Mesodermal cell (in vitro differentiated cells): ENCODE results near the gene FMN1.

Source experiments
- H3K27ac ChIP-seq: 2 replicates; pipeline ENCODE4 v1.7.0; 2013; ENCODE audit warnings: mild to moderate bottlenecking, low read depth, low read length, moderate library complexity; ENCODE audit not compliant: severe bottlenecking
- H3K36me3 ChIP-seq: 2 replicates; pipeline ENCODE4 v1.7.1; 2013; ENCODE audit warnings: mild to moderate bottlenecking, low read length, moderate library complexity; ENCODE audit not compliant: control insufficient read depth, insufficient read depth
- H3K4me1 ChIP-seq: one replicate; pipeline ENCODE4 v1.7.1; 2013; ENCODE audit warnings: mild to moderate bottlenecking, low read length; ENCODE audit not compliant: insufficient read depth, control insufficient read depth, poor library complexity, severe bottlenecking
- H3K4me3 ChIP-seq: 2 replicates; pipeline ENCODE4 v1.7.0; 2013; ENCODE audit warnings: low read length, control low read depth, mild to moderate bottlenecking; ENCODE audit not compliant: insufficient read depth, poor library complexity, severe bottlenecking; ENCODE audit errors: extremely low read depth
- H3K9me3 ChIP-seq: 2 replicates; pipeline ENCODE4 v1.7.1; 2013; ENCODE audit warnings: mild to moderate bottlenecking, low read length, moderate library complexity; ENCODE audit not compliant: control insufficient read depth
- WGBS, 2 experiments: methylation state at CpG; one replicate each; pipeline ENCODE4 v1.1.5; 2013; ENCODE audit warnings: missing lambda C conversion rate in 2 of 2; ENCODE audit not compliant: insufficient coverage in 2 of 2; 5-methylcytosine and 5-hydroxymethylcytosine counted together

Gene FMN1

GRCh38 chr15:32781781-32782180 lies 412.7 kb downstream of the FMN1 start:
- H3K9me3 ChIP-seq, result peaks cover 6% of the 10 kb centered on the region
- H3K27ac ChIP-seq, result no peak overlapping the region
- H3K36me3 ChIP-seq, result no peaks in the 10 kb centered on the region
- H3K4me1 ChIP-seq, result no peaks in the 10 kb centered on the region
- 29 to 39% methylated on average over 3 of the region's 3 CpGs for WGBS, 2 experiments
- no peak overlapping the region for H3K4me3 ChIP-seq

GRCh38 chr15:32778391-32779176 lies 415.9 kb downstream of the FMN1 start:
- 80% methylated on average over 2 of the region's 4 CpGs; no CpG with 5 or more reads in 1 of the 2 experiments for WGBS, 2 experiments
- no peaks in the 10 kb centered on the region for H3K36me3 ChIP-seq
- peaks cover 10% of the 10 kb centered on the region for H3K9me3 ChIP-seq
- no peak overlapping the region for H3K27ac ChIP-seq
- peaks cover 10% of the 10 kb centered on the region for H3K4me1 ChIP-seq
- no peak overlapping the region for H3K4me3 ChIP-seq

GRCh38 chr15:32775103-32775502 lies 419.4 kb downstream of the FMN1 start:
- H3K9me3 ChIP-seq, result peaks cover 10% of the 10 kb centered on the region
- 75 to 100% methylated on average over 2 of the region's 3 CpGs for WGBS, 2 experiments
- H3K4me1 ChIP-seq, result peaks cover 11% of the 10 kb centered on the region
- H3K4me3 ChIP-seq, result no peak overlapping the region
- no peaks in the 10 kb centered on the region for H3K36me3 ChIP-seq
- no peak overlapping the region for H3K27ac ChIP-seq

GRCh38 chr15:32774022-32774421 lies 420.5 kb downstream of the FMN1 start:
- no peak overlapping the region for H3K4me3 ChIP-seq
- WGBS, 2 experiments, result 63 to 82% methylated on average over 3 of the region's 4 CpGs
- no peak overlapping the region for H3K27ac ChIP-seq
- peaks cover 7% of the 10 kb centered on the region for H3K9me3 ChIP-seq
- H3K4me1 ChIP-seq, result peaks cover 11% of the 10 kb centered on the region
- no peaks in the 10 kb centered on the region for H3K36me3 ChIP-seq

- H3K9me3 ChIP-seq, result no peaks in the 10 kb centered on the region
- no peak overlapping the region for H3K27ac ChIP-seq
- no peak overlapping the region for H3K4me3 ChIP-seq
- H3K36me3 ChIP-seq, result no peaks in the 10 kb centered on the region
- no CpG with 5 or more reads among the region's 1 CpG for WGBS, 2 experiments
- H3K4me1 ChIP-seq, result no peaks in the 10 kb centered on the region
Measured at GRCh38 chr15:32767236-32767635, 427.3 kb downstream of the FMN1 start.

- no peaks in the 10 kb centered on the region for H3K9me3 ChIP-seq
- no peak overlapping the region for H3K27ac ChIP-seq
- no peak overlapping the region for H3K4me3 ChIP-seq
- 0 to 90% methylated on average over 1 to 2 of the region's 3 CpGs for WGBS, 2 experiments
- no peaks in the 10 kb centered on the region for H3K36me3 ChIP-seq
- H3K4me1 ChIP-seq, result no peaks in the 10 kb centered on the region
Measured at GRCh38 chr15:32766101-32766500, 428.4 kb downstream of the FMN1 start.

GRCh38 chr15:32765236-32765635 lies 429.3 kb downstream of the FMN1 start:
- H3K27ac ChIP-seq, result no peak overlapping the region
- no peaks in the 10 kb centered on the region for H3K36me3 ChIP-seq
- 50 to 64% methylated on average over 2 to 4 of the region's 4 CpGs for WGBS, 2 experiments
- H3K4me3 ChIP-seq, result no peak overlapping the region
- H3K4me1 ChIP-seq, result no peaks in the 10 kb centered on the region
- H3K9me3 ChIP-seq, result no peaks in the 10 kb centered on the region

GRCh38 chr15:32763295-32763694 lies 431.2 kb downstream of the FMN1 start:
- 83 to 100% methylated on average over 1 of the region's 1 CpG for WGBS, 2 experiments

GRCh38 chr15:32757426-32757825 lies 437.1 kb downstream of the FMN1 start:
- no CpG with 5 or more reads among the region's 2 CpGs for WGBS, 2 experiments
- Histone ChIP-seq H3K36me3 (no peaks in the 10 kb centered on the region), H3K4me1 (no peaks in the 10 kb centered on the region), H3K4me3 (no peak overlapping the region), H3K27ac (no peak overlapping the region), H3K9me3 (no peaks in the 10 kb centered on the region)

More at GRCh38 chr15:32763295-32763694, 431.2 kb downstream of the FMN1 start:
- Histone ChIP-seq H3K4me1 (no peaks in the 10 kb centered on the region), H3K27ac (no peak overlapping the region), H3K9me3 (no peaks in the 10 kb centered on the region), H3K36me3 (no peaks in the 10 kb centered on the region), H3K4me3 (no peak overlapping the region)

- Histone ChIP-seq H3K36me3 (no peaks in the 10 kb centered on the region), H3K4me3 (no peak overlapping the region), H3K4me1 (no peaks in the 10 kb centered on the region), H3K9me3 (no peaks in the 10 kb centered on the region), H3K27ac (no peak overlapping the region)
- WGBS, 2 experiments, result 94 to 100% methylated on average over 2 of the region's 3 CpGs
Measured at GRCh38 chr15:32750979-32751378, 443.5 kb downstream of the FMN1 start.

GRCh38 chr15:32747921-32748342 lies 446.6 kb downstream of the FMN1 start:
- no peak overlapping the region for H3K4me3 ChIP-seq
- no peaks in the 10 kb centered on the region for H3K36me3 ChIP-seq
- WGBS, 2 experiments, result 100% methylated on average over 2 to 3 of the region's 4 CpGs
- H3K9me3 ChIP-seq, result no peaks in the 10 kb centered on the region
- H3K4me1 ChIP-seq, result no peaks in the 10 kb centered on the region
- H3K27ac ChIP-seq, result no peak overlapping the region
